Stimulated activated CD4-positive, alpha-beta T cell treated with anti-CD3 and anti-CD28 coated beads, Interleukin-1b, Interleukin-23, amount 100 ng/mL, for 48 hours (primary cell): ENCODE measurements around the gene LYZL1.
"Not testable (repeated sequence)": the region's sequence is repeated elsewhere in the genome, so short reads cannot be mapped to it uniquely, and the experiment has no call there.

Source experiments
- DNase-seq: peaks from one replicate; pipeline ENCODE4 v3.0.0-alpha.2; 2020

Gene LYZL1

GRCh38 chr10:29265210-29265768, 23.6 kb upstream of the LYZL1 start:
- no peak for DNase-seq

GRCh38 chr10:29266641-29267040, 22.2 kb upstream of the LYZL1 start:
- DNase-seq: no peak

DNA sequence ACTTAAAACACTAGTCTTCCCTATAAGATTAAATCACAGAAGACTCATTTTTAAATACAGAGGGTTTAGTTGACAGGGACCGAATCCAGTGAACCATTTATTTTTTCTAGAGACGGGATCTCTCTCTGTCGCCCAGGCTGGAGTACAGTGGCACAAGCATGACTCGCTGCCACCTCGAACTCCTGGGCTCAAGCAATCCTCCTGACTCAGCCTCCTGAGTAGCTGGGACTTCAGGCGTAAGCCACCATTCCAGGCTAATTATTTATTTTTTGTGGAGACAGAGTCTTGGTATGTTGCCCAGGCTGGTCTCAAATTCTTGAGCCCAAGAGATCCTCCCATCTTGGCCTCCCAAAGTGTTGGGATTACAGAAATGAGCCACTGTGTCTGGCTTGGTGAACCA, 20.9 kb upstream of the LYZL1 start:
- DNase-seq: no peak

DNA sequence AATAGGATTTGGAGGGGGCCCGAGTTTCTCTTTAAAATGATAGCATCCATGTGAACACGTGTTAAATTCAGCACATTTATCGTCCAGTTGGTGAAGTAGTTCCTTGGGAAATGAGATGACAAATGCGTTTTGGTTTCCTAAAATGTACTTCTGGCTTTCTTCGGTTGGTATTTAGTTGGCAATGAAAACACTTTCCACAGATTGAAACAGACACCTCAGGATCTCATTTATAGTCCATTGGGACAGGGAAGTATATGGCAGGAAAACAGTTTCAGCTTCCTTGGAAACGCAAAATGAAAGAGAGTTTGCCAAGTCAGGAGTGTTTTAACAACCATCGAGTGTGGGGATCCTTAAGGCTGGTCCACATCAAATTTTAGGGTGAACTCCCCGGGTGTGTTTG, 19.4 kb upstream of the LYZL1 start:
- DNase-seq: no peak

- DNase-seq: no peak
Observed at GRCh38 chr10:29270883-29271282, 18.0 kb upstream of the LYZL1 start.

- DNase-seq: no peak
Observed at GRCh38 chr10:29271877-29272276, 17.0 kb upstream of the LYZL1 start.

DNA sequence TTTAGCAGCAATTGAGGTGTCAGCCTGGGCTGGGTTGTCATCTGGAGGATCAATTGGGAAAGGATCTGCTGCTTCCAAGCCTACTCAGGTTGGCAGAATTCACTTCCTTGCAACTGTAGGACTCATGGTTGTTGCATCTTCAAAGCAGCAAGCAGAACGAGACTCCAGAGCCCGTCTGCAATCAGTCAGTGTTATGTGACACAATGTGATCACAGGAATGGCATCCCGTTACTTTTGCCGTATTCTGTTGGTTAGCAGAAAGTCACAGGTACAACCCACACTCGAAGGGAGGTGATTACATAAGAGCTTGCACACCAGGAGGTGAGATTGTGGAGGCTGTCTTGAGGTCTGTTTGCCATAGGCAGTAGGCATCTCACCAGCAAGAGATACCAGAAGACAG, 15.4 kb upstream of the LYZL1 start:
- DNase-seq: no peak

GRCh38 chr10:29276251-29276850, 12.5 kb upstream of the LYZL1 start:
- DNase-seq: no peak

GRCh38 chr10:29277296-29277695, 11.6 kb upstream of the LYZL1 start:
- DNase-seq: no peak

DNA sequence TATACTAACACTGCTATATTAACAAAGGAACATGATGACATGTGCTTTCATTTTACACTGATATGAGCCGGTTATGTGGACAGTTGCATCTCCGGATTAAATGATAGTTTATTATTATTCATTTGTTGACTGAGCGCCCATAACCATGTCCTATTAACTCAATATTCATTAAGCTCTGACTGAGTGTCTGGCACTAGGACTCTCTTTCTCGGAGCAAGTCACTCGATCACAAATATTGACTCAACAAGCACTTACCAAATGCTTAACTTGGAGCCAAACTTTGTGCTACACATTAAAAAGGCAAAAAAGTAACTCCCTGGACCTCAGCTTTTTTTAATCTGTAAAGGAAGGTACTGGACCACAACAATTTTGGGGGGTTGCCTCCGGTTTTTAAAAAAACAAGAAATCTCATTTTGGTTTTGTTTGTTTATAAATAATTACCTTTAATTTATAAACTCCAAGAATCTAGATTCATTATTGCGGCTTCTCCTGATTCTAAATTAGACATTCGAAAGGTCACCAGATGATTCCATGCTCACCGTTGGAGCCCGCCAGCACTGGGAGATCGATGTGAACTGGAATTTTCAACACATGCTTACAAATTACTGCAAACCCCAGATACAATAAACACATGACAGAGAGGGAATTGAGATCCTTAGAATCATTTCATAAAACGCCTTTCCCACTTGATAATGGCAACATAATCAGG, 8.9 kb upstream of the LYZL1 start:
- DNase-seq: no peak

DNA sequence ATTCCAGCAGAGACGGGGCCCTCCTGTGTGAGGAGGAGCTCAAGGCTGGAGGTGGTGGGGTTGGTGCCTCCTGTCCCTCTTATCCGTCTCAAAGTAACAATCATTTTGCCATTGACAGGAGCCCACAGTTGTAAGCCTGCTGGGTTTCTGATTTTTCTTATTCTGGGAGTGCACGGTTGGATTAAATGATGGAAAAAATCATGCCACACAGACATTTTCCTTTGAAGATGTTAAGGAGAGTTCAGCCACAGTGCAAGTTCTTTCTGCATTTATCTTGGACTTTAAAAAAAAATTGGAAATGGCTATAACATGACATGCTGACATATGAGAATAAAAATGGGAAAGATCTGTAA, 8.4 kb upstream of the LYZL1 start:
- DNase-seq: no peak

DNA sequence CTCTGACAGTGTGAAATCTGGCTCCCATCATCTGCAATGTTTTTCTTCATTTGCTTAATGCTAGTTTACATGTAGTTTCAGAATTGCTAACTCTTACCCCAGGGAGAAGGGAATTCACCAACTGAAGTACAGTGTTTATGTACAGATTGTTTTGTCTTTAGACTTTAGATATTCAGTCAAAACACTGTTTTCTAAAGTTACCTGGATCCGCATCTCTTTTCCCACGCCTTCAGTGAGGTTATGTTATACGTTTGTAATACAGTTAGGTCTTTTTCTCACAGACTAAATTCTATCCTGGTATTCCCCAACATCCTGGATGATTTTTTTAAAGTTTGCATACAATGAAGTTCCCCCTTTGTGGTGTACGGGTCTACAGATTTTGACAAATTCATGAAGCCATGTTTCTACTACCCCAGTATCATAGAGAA, 3.2 kb upstream of the LYZL1 start:
- no peak for DNase-seq

GRCh38 chr10:29287635-29288034, 1.2 kb upstream of the LYZL1 start:
- DNase-seq: no peak

- not testable (repeated sequence) for DNase-seq
Observed at GRCh38 chr10:29291561-29291960, 2.7 kb downstream of the LYZL1 start.

DNA sequence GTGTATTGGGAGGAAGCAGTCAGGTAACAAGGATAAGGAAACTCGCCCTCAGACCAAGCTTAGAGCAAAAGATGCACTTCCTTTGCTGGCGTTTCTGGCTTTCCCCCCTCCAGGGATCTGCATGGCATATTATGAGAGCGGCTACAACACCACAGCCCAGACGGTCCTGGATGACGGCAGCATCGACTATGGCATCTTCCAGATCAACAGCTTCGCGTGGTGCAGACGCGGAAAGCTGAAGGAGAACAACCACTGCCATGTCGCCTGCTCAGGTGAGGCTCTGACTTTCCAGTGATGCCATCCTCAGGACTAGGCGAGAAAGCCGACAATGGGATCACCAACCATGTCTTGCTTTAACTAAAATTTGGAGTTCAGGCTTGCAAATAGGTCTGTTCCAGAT, 3.5 kb downstream of the LYZL1 start:
- not testable (repeated sequence) for DNase-seq

DNA sequence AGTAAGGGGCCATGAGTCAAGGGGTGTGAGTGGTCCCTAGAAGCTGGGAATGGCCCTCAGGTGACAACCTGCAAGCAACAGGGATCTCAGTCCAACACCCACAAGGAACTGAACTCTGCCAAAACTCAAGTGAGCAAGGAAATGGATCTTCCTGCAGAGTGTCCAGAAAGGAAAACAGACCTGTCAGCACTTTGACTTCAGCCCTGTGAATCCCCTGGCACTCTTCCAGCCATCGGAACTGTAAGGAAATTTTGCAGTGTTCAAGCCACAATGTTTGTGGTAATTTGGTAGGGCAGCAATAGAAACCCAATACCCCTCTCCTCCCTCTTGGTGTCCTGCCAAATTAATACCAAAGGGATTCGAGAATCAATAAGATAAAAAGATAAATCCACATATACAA, 6.9 kb downstream of the LYZL1 start:
- DNase-seq: no peak

DNA sequence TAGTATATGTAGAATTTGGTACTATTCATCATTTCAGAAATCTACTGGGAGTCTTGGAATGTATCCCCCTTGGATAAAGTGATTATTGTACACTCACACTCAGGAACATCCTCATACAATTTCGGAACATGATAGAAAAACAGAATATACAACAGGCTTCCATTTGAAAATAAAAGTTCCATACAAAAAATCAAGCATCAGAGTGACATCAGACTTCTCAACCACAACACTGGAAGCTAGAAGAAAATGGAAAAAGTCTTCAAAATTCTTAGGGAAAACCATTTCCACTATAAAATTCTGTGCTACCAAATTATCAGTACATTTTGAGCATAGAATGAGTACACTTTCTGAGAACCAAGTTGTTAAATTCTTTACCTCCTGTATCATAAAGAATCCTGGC, 8.8 kb downstream of the LYZL1 start:
- DNase-seq: no peak

DNA sequence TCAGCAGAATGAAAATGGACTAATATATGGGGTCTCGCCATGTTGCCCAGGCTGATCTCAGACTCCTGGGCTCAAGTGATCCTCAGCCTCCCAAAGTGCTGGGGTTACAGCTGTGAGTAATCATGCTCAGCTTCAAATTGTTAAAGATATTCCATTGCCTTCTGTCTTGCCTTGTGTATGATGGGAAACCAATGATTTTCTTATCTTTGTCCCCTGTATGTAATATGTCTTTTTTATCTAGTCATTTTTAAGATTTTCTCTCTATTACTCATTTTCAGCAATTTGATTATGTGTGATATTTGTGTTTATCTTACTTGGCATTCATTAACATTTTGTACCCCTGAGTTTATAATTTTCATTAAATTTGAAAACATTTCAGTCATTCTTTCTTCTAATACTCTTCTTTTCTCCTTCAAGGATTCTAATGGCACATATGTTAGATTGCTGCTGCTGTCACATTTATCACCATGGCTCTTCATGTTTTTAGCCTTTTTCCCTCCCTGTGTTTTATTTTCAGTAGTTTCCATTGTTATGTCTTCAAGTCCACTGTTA, 12.6 kb downstream of the LYZL1 start:
- DNase-seq: no peak

- no peak for DNase-seq
Observed at GRCh38 chr10:29302499-29302898, 13.6 kb downstream of the LYZL1 start.

DNA sequence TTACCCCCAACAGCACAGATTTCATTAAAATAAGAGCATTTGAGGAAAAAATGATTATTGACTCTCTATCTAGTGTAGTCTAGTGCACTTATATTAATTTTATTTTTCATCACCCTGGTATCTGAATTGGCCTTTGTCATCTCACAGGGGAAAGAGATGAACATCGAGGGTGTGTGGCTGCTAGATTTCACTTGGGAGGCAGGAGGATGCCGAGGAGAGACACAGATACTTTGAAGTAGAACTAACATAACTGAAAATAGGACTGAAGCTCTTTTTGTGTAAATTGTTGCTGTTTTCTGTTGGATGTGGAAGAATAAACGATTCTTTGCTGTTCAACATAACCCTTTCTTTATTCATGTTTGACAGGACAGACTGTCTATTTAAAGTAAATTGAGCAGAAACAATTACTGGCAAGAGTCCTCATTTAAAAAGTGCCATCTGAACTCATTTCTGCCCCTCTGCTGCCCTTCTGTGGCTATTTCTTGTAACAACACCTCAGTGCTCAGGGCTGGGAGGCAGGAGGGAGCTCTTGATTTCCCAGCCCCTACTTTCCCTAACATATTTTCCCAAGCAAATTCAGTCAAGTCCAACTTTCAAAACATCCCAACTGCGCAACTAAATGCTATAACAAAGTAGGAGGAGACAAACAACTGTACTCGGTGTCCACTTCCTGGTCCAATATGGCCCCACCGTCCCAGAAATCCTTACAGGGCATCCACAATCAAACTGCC, 15.6 kb downstream of the LYZL1 start:
- DNase-seq: peak; percentile 8

DNA sequence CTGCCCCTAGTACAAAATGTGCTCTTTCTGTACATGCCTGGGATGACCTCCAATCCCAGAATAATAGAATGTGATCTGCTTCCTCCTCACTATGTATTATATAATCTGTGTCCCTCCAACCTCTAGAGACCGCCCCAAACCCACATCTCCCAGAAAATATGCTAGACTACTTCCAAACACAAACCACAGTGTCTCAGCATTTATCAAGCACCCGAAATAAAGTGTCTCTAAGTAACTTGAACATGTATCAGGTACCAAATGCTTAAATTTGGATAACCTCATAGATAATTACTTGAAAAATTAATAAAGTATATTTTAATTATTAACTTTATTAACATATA, 16.1 kb downstream of the LYZL1 start:
- DNase-seq: no peak

DNA sequence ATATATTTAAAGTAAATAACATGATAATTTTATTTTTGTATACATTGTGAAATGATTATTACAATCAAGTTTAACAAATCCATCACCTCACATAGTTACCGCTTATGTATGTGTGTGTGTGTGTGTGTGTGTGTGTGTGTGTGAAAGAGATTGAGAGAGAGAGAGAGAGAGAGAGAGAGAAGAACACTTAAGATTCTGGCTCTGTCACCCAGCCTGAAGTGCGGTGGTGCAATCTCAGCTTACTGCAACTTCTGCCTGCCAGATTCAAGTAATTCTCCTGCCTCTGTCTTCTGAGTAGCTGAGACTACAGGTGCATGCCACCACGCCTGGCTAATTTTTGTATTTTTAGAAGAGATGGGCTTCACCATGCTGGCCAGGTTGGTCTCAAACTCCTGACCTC, 17.8 kb downstream of the LYZL1 start:
- DNase-seq: no peak

DNA sequence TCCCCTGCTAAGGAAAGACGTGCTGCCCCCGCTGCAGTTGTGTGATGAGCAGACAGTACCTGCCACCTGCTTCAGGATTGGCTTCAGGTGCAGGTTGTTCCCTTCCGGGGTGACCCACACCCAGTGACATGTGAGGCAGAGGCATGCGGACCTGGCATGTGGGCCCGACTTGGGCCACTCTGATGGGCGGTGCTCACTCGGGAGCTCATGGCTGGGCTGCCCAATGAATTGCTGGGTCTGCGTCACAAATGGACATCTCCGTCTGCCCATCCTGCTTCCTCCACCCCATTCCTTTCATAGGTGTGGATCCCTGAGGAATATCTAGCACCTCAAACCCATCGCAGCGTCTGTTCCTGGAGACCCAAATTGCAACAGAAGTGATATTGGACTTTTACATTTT, 19.3 kb downstream of the LYZL1 start:
- DNase-seq: not testable (repeated sequence)

DNA sequence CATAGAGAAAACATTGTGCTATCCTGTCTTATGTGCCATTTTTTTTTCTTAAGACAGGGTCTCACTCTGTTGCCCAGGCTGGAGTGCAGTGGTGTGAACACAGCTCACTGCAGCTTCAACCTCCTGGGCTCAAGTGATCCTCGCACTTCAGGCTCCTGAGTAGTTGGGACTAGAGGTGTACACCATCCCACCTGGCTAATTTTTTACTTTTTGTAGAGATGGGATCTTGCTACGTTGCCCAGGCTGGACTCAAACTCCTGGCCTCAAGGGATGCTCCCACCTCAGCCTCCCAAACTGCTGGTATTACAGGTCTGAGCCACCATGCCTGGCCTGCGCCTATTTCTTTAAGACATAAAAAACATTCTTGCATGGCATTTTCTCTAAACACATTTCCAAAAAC, 20.6 kb downstream of the LYZL1 start:
- no peak for DNase-seq
